Stimulated activated naive CD8-positive, alpha-beta T cell treated with anti-CD3 and anti-CD28 coated beads, Interleukin-15, Interleukin-2, amounts not matched to agents 100 ng/mL and 50 ng/mL, for 24 hours (primary cell): ENCODE data around the gene TRIM38.

Experiments used
- H3K27ac Mint-ChIP-seq: one replicate; pipeline ENCODE4 v1.8.0; 2021; ENCODE audit warnings: mild to moderate bottlenecking, mixed read lengths
- H3K27me3 Mint-ChIP-seq: one replicate; pipeline ENCODE4 v1.8.0; 2021; ENCODE audit warnings: mixed read lengths
- H3K36me3 Mint-ChIP-seq: one replicate; pipeline ENCODE4 v1.8.0; 2021; ENCODE audit warnings: low read depth, mixed read lengths
- H3K4me1 Mint-ChIP-seq: one replicate; pipeline ENCODE4 v1.8.0; 2021; ENCODE audit warnings: low read depth, mixed read lengths
- H3K4me3 Mint-ChIP-seq: one replicate; pipeline ENCODE4 v1.8.0; 2021; ENCODE audit warnings: mild to moderate bottlenecking, mixed read lengths
- H3K9me3 Mint-ChIP-seq: one replicate; pipeline ENCODE4 v1.8.0; 2021; ENCODE audit warnings: mixed read lengths

The TRIM38 gene

DNA sequence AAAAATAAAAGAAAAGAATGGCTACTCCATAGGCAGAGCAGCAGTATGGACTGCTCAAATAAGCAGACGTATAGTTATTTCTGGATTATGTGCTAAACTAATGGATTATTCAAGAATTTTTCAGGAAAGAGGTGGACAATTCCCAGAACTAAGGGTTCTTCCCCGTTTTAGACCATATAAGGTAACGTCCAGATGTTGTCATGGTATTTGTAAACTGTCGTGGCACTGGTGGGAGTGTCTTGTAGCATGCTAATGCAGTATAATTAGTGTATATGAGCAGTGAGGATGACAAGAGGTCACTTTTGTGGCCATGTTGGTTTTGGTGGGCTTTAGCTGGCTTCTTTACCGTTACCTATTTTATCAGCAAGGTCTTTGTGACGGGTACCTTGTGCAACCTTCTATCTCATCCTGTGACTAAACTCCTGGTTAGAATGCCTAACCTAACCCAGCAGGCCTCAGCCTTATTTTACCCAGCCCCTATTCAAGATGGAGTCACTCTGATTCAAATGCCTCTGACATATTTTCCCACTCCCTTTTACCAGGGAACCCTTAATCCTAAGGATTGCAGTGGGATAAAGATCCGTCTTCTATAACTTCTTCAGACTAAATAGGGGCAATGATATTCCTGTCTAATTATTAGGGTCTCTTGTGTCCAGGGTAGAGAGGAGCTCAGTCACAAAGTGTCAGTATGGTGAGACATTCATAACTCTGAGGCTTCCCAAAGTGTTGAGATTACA lies 11.1 kb upstream of the TRIM38 start:
- H3K4me1 Mint-ChIP-seq, result peaks cover 6% of the 10 kb centered on the region
- no peak overlapping the region for H3K4me3 Mint-ChIP-seq
- H3K36me3 Mint-ChIP-seq, result no peaks in the 10 kb centered on the region
- no peak overlapping the region for H3K27ac Mint-ChIP-seq
- H3K27me3 Mint-ChIP-seq, result no peaks in the 10 kb centered on the region
- H3K9me3 Mint-ChIP-seq, result peaks cover 5% of the 10 kb centered on the region

DNA sequence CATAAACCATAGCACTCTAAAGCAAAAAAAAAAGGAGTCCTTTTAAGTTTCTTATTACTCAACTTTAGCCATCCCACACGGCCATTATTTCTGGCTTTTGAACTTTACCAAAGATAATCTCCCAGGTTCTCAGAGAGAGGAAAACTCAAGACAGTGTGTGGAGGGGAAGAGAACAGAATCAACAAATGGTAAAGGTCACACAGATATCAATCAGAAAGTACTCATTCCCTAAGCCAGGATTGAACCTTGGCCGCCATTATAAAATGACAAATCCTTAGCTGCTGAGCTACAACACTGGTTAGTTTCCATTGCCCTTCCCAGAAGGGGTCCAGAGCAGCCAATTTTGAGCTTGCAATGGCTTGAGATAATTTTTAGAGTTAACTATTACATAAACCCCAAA lies 10.1 kb upstream of the TRIM38 start:
- no peaks in the 10 kb centered on the region for H3K4me1 Mint-ChIP-seq
- H3K27ac Mint-ChIP-seq, result no peak overlapping the region
- H3K4me3 Mint-ChIP-seq, result no peak overlapping the region
- H3K36me3 Mint-ChIP-seq, result no peaks in the 10 kb centered on the region
- H3K27me3 Mint-ChIP-seq, result no peaks in the 10 kb centered on the region
- H3K9me3 Mint-ChIP-seq, result peaks cover 5% of the 10 kb centered on the region

DNA sequence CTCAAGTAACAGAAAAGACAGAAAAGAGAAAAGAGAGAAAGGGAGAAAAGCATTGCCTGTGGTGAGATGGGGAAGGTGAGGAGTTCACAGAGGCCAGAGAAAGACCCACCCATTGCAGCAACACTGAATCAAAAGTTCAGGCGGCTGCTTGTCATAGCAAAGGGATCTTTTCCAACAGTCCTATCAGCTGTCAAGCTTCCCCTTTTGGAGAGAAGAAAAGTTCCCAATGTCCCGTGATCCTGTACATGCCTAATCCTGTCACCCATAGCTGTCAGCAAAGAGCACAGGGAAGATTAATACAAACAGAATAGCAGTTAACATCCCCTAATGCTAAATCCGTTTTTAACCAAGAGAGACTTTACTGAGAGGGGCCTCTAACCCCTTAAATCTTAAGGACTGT lies 8.9 kb upstream of the TRIM38 start:
- Mint-ChIP-seq H3K4me3 (no peak overlapping the region), H3K27ac (no peak overlapping the region), H3K36me3 (peaks cover 3% of the 10 kb centered on the region), H3K9me3 (peaks cover 9% of the 10 kb centered on the region), H3K27me3 (no peaks in the 10 kb centered on the region), H3K4me1 (peaks cover 8% of the 10 kb centered on the region)

DNA sequence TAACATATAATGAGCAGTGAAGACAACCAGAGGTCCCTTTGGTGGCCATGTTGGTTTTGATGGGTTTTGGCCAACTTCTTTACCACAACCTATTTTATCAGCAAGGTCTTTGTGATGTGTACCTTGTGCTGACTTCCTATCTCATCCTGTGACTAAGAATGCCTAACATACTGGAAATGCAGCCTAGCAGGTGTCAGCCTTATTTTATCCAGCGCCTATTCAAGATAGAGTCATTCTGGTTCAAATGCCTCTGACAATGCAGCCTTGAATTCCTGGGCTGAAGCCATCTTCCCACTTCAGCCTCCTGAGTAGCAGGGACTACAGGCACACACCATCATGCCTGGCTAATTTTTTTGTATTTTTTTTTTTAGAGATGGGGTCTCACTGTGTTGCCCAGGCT lies 7.8 kb upstream of the TRIM38 start:
- Mint-ChIP-seq H3K4me1 (peaks cover 18% of the 10 kb centered on the region), H3K36me3 (peaks cover 9% of the 10 kb centered on the region), H3K4me3 (no peak overlapping the region), H3K9me3 (peaks cover 19% of the 10 kb centered on the region), H3K27ac (no peak overlapping the region), H3K27me3 (no peaks in the 10 kb centered on the region)

DNA sequence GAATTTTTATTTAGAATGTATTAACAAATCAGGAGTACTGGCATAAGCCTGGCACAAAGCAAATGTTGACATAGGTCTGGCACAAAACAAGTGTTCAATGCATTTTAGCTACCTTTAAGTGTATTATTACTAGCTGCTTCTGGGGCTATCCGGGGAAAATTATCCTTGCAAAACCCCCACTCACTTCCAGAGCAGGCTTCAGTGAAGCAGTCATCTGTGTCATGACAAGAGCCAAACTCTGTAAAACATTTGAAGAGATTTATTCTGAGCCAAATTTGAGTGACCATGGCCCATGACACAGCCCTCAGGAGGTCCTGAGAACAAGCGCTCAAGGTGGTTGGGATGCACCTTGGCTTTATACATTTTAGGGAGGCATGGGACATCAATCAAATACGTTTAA lies 6.4 kb upstream of the TRIM38 start:
- Mint-ChIP-seq H3K9me3 (peaks cover 22% of the 10 kb centered on the region), H3K4me1 (peaks cover 33% of the 10 kb centered on the region), H3K27ac (no peak overlapping the region), H3K4me3 (no peak overlapping the region), H3K27me3 (no peaks in the 10 kb centered on the region), H3K36me3 (peaks cover 16% of the 10 kb centered on the region)

DNA sequence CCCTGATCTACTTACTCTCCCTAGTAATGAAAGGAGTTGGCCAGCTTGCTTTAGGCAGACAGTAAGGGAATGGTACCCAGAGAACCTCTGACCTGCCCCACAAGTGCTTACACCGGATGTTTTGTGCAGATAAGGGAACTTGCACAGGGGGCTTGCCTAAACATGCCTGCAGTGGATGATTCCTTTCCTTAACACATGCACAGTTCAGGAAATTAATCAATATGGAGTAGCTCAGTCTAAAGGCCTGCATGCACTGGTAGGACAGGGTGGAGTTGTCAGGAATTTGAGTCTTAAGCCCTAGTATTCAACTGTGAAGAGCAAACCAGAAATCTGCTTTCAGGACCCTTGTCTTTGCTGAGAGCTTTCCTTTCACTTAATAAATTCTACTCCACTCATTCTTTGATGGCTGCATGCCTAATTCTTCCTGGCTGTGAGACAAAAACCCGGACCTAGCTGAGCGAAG lies 3.9 kb upstream of the TRIM38 start:
- peak overlapping the region; percentile 52 for H3K4me3 Mint-ChIP-seq
- peaks cover 24% of the 10 kb centered on the region for H3K9me3 Mint-ChIP-seq
- peak overlapping the region; percentile 33 for H3K27ac Mint-ChIP-seq
- H3K27me3 Mint-ChIP-seq, result no peaks in the 10 kb centered on the region
- H3K4me1 Mint-ChIP-seq, result peaks cover 53% of the 10 kb centered on the region
- H3K36me3 Mint-ChIP-seq, result peaks cover 22% of the 10 kb centered on the region

DNA sequence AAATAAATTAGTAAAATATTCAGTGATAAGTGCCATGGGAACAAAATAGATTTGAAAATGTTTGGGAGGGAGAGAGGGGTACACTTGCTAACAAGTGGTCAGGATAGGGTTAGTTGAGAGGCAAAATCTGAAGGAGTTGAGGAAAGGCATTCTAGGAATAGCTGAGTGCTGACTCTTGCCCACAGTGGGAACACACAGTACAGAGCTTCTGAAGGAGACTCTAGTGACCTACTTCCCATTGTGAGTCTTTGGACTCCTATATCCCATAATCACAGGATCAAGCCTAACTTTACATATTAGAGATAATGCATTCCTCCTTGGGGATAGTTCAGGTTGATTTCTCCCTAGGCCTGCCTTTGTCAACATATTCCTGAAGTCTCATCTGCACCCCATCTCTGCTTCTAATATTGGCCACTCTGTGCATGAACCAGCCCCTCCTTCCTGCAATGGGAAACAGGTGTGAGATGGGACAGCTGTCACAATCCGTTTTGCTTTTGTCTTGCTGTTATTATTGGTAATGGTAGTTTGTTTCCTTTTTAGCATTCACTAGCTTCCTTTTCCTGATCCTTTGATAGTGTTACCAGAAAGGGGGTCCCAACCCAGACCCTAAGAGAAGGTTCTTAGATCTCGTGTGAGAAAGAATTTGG lies 2.6 kb upstream of the TRIM38 start:
- Mint-ChIP-seq H3K4me1 (peaks cover 66% of the 10 kb centered on the region), H3K27ac (peak overlapping the region; percentile 76), H3K9me3 (peaks cover 24% of the 10 kb centered on the region), H3K36me3 (peaks cover 32% of the 10 kb centered on the region), H3K4me3 (peak overlapping the region; percentile 24), H3K27me3 (no peaks in the 10 kb centered on the region)

DNA sequence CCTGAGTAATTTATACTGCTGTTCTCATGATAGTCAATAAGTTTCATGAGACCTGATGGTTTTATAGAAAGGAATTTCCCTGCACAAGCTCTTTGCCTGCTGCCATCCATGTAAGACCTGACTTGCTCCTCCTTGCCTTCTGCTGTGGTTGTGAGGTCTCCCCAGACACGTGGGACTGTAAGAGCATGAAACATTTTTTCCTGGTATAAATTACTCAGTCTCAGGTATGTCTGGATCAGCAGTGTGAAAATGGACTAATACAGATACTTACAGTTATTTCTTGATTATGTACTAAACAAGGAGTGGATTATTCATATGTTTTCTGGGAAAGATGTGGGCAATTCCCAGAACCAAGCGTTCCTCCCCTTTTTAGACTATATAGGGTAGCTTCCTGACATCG lies 1.9 kb upstream of the TRIM38 start:
- H3K4me3 Mint-ChIP-seq, result peak overlapping the region; percentile 12
- peaks cover 24% of the 10 kb centered on the region for H3K9me3 Mint-ChIP-seq
- no peaks in the 10 kb centered on the region for H3K27me3 Mint-ChIP-seq
- peaks cover 32% of the 10 kb centered on the region for H3K36me3 Mint-ChIP-seq
- H3K4me1 Mint-ChIP-seq, result peaks cover 73% of the 10 kb centered on the region
- peak overlapping the region; percentile 96 for H3K27ac Mint-ChIP-seq

DNA sequence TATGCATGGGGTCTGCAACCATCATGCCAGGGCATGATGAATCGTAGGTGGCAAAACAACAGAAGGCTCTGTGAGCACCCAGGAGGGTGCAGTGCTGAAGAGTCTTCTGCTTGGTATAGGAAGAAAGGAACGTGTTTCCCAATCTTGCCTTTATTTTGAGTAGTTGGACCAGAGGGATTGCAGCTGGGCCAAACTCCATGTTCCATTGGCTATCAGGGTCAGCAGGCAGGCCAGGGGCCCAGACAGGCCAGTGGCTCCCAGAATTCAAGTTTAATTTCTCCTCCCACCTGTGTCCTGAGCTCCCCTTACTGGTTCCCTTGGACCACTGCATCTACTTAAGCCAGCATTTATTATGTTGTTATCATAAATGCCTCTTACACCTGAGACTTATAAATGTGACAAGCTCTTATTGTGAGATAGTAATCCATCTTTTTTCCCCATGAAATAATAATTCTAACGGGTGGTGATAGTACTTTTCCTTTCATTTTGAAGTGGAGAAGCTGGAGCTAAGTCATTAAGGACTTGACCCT lies 918 bp upstream of the TRIM38 start:
- Mint-ChIP-seq H3K4me1 (peaks cover 83% of the 10 kb centered on the region), H3K27me3 (no peaks in the 10 kb centered on the region), H3K27ac (peak overlapping the region; percentile 96), H3K4me3 (peak overlapping the region; percentile 97), H3K36me3 (peaks cover 41% of the 10 kb centered on the region), H3K9me3 (peaks cover 24% of the 10 kb centered on the region)

DNA sequence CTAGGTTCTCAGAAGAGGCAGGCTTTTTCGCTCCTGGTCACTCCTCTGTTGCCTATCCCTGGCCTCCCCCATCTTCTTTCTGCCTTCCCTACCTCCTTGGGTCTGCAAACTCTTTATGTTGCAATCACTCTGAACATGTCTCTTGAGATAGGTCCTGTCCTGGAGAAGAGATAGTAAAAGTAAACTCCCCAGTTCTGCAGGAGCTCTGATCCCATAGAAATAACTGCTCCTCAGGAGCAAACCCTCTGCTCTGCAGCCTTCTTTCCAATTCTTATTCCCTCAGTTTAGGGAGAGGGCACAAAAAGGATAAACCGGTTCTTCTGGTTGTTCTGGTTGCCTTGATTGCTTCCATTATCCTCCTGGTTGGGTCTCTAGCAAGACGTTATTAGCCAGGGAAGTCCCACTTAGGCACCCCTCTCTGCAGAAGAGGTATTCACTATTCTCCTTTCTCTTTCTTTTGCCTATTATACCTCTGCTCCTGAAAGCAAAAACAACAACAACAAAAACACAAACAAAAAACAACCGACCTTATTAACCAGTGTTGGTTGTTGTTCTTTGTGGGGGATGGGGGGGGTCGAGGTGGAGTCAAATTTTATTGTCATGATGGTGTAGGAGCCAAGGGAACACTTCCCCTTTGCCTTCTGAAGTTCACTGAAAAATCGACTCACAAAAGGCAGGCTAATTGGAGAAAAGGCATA lies 973 bp downstream of the TRIM38 start:
- peak overlapping the region; percentile 76 for H3K27ac Mint-ChIP-seq

DNA sequence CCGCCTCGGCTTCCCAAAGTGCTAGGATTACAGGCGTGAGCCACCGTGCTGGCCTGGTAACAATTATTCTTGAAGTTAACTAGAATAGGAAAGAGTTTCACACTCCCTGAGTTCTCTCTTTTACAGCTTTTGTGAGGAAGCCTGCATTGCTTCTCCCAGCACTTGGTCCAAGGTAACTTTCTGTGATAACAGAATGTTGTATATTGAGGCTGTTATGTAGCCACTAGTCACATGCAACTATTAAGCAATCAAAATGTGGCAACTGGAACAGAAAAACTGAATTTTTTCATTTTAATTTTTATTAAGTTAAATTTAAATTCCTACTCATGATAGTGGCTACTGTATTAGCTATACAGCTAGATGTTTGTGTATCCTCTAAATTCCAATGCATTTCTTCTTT lies 2.5 kb downstream of the TRIM38 start:
- H3K9me3 Mint-ChIP-seq, result peaks cover 13% of the 10 kb centered on the region
- H3K27ac Mint-ChIP-seq, result no peak overlapping the region
- peaks cover 91% of the 10 kb centered on the region for H3K4me1 Mint-ChIP-seq
- peaks cover 61% of the 10 kb centered on the region for H3K36me3 Mint-ChIP-seq
- no peaks in the 10 kb centered on the region for H3K27me3 Mint-ChIP-seq
- peak overlapping the region; percentile 97 for H3K4me3 Mint-ChIP-seq

More for the DNA sequence above, 973 bp downstream of the TRIM38 start:
- peaks cover 57% of the 10 kb centered on the region for H3K36me3 Mint-ChIP-seq
- H3K4me3 Mint-ChIP-seq, result peak overlapping the region; percentile 97
- no peaks in the 10 kb centered on the region for H3K27me3 Mint-ChIP-seq
- H3K4me1 Mint-ChIP-seq, result peaks cover 96% of the 10 kb centered on the region
- peaks cover 26% of the 10 kb centered on the region for H3K9me3 Mint-ChIP-seq

DNA sequence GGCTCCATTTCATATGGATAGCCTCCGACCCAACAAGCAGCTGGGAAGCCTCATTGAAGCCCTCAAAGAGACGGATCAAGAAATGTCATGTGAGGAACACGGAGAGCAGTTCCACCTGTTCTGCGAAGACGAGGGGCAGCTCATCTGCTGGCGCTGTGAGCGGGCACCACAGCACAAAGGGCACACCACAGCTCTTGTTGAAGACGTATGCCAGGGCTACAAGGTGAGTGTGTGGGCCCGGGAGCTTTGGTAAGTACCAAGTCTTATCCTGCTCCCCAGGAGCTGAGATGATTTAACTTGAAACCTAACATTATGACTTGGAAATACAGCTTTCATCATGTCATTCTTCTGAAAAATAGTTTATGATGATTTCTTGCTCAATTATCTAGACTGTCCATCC lies 4.1 kb downstream of the TRIM38 start:
- H3K27me3 Mint-ChIP-seq, result no peaks in the 10 kb centered on the region

DNA sequence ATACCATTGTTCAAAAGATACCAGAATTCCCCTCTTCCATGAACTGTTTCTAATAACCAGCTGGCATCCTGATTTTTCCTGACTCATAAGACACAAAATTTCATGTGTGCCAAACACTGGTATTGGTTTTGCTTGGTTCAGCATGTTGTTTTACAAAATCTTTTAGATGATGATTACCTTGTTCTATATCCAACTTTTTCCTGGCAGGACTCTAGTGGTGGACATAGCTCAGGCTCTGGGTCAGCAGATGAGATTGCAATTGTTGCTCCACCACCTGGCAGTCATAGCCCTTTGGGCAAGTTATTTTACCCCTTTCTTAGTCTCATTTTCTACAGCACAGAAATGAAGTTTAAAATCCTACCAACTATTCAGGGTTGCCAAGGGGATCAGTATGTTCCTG lies 6.2 kb downstream of the TRIM38 start:
- H3K27ac Mint-ChIP-seq, result no peak overlapping the region
- H3K27me3 Mint-ChIP-seq, result no peaks in the 10 kb centered on the region
- H3K4me1 Mint-ChIP-seq, result peaks cover 78% of the 10 kb centered on the region
- peaks cover 5% of the 10 kb centered on the region for H3K9me3 Mint-ChIP-seq
- no peak overlapping the region for H3K4me3 Mint-ChIP-seq
- peaks cover 84% of the 10 kb centered on the region for H3K36me3 Mint-ChIP-seq

More for the DNA sequence above, 4.1 kb downstream of the TRIM38 start:
- peak overlapping the region; percentile 70 for H3K4me3 Mint-ChIP-seq
- H3K36me3 Mint-ChIP-seq, result peaks cover 70% of the 10 kb centered on the region
- peaks cover 91% of the 10 kb centered on the region for H3K4me1 Mint-ChIP-seq
- H3K27ac Mint-ChIP-seq, result no peak overlapping the region
- peaks cover 5% of the 10 kb centered on the region for H3K9me3 Mint-ChIP-seq

DNA sequence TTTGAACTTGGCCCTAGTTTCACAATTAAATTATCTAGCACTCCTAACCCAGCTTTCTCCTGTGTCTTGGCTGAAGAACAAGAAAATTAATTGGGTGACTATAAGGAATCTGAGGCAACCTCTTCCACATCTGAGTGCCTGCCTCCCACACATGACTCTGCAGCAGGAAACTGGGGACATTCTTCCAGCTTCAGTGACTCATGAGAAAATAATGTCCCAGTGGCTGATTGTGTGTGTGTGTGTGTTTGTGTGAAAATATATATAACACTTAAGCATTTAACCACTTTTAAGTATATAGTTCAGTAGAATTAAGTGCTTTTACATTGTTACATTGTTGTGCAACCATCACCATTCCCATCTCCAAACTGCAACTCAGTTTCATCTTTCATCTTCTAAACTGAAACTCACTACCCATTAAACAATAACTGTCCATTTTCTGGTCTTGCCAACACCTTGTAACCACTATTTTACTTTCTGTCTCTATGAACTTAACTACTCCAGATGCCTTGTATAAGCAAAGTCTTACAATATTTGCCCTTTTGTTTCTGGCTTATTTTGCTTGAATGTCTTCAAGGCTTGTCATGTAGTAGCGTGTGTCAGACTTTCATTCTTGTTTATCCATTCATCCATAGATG lies 8.7 kb downstream of the TRIM38 start:
- Mint-ChIP-seq H3K27ac (no peak overlapping the region), H3K36me3 (peaks cover 86% of the 10 kb centered on the region), H3K9me3 (peaks cover 5% of the 10 kb centered on the region), H3K4me1 (peaks cover 58% of the 10 kb centered on the region), H3K4me3 (no peak overlapping the region), H3K27me3 (no peaks in the 10 kb centered on the region)
